ENCODE results near the gene RGN.
A peak's percentile ranks its signal among the peaks of the same experiment; 100 is the strongest.
"Not testable (repeated sequence)": the region's sequence is repeated elsewhere in the genome, so short reads cannot be mapped to it uniquely, and the experiment has no call there.

RGN gene

DNA sequence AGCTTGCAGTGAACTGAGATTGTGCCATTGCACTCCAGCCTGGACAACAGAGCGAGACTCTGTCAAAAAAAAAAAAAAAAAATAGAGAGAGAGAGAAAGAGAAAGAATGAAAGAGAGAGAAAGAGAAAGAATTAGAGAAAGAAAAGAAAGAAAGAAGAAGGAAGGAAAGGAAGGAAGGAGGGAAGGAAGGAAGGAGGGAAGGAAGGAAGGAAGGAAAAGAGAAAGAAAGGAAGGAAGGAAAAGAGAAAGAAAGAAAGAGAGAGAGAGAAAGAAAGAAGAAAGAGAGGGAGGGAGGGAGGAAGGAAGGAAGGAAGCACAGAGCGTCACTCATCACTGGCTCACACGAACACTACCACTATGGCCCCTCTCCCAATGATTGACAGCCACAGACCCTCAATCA is 46.2 kb downstream of the RGN start:
- not testable (repeated sequence) for DNase-seq

GRCh38 chrX:47129157-47129898 is 51.1 kb downstream of the RGN start:
- peak; percentile 97 for DNase-seq

DNA sequence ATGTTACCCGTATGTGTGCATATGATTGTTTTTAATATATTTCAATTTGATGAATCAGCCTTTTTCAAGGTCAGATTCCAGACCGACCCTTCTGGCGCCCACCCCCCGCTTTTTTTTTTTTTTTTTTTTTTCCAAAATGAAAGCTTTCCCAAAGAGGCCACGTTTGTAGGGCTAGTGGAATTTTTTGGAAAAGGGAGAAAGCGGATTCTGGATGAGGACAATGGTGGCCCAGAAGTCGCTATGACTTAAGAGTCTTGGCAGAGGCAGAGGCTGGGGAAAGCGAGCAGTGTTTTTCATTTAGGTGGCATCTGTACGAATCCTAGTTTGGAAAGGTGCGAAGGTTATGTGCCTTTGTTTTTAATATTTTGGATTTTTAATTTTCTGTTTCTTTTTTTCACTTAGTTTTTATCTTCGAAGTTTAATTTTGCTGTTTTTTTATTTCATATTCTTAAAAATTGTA is 51.7 kb downstream of the RGN start:
- no peak for DNase-seq

DNA sequence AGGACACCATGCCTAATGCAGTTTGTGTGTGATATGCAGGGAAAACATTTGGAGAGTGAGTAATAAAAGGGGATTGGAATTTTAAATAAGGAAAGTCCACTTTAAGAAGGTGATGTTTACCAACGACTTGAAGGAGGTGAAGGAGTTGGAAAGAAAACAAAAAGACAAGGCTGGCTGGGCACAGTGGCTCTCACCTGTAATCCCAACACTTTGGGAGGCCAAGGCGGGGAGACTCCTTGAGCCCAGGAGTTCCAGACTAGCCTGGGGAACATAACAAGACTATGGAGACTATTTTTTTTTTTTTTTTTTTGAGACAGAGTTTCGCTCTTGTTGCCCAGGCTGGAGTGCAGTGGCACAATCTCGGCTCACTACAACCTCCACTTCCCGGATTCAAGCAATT is 55.2 kb downstream of the RGN start:
- no peak for DNase-seq

DNA sequence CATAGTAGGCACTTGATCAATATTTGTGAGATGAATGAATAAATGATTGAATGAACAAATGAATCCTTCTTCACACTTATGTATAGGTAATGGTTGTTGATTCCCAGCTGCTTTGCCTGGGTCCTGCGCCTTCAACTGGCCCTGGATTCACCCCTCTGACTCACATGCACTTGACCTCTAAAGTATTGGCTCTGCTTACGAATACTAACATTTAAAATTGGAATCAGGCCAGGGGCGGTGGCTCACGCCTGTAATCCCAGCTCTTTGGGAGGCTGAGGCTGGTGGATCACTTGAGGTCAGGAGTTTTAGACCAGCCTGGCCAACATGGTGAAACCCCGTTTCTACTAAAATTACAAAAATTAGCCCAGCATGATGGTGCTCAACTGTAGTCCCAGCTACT is 57.4 kb downstream of the RGN start:
- DNase-seq, result not testable (repeated sequence)

DNA sequence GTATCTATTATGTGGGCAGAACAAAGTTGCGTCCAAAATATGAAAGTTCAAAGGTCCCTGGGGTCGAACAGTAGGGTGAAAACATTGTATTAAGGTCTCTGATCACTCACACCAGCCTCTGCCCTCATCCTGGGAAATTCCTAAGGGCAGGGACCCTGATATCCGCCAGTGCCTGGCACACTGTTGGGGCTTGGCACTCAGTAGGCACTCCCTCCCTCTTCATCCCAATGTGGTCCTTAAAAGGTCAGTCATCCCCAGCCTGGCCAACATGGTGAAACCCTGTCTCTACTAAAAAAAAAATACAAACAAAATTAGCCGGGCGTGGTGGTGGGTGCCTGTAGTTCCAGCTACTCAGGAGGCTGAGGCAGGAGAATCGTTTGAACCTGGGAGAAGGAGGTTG is 59.9 kb downstream of the RGN start:
- DNase-seq, result no peak

Measured in OCI-M1 (cell line).